ENCODE data around the gene FMN1.

The FMN1 gene

GRCh38 chr15:33125894-33126537 is 68.5 kb downstream of the FMN1 start:
- TF ChIP-seq, protein P1, sequence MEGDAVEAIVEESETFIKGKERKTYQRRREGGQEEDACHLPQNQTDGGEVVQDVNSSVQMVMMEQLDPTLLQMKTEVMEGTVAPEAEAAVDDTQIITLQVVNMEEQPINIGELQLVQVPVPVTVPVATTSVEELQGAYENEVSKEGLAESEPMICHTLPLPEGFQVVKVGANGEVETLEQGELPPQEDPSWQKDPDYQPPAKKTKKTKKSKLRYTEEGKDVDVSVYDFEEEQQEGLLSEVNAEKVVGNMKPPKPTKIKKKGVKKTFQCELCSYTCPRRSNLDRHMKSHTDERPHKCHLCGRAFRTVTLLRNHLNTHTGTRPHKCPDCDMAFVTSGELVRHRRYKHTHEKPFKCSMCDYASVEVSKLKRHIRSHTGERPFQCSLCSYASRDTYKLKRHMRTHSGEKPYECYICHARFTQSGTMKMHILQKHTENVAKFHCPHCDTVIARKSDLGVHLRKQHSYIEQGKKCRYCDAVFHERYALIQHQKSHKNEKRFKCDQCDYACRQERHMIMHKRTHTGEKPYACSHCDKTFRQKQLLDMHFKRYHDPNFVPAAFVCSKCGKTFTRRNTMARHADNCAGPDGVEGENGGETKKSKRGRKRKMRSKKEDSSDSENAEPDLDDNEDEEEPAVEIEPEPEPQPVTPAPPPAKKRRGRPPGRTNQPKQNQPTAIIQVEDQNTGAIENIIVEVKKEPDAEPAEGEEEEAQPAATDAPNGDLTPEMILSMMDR (IDR thresholded peaks at IDR 0.05), result no peak

DNA sequence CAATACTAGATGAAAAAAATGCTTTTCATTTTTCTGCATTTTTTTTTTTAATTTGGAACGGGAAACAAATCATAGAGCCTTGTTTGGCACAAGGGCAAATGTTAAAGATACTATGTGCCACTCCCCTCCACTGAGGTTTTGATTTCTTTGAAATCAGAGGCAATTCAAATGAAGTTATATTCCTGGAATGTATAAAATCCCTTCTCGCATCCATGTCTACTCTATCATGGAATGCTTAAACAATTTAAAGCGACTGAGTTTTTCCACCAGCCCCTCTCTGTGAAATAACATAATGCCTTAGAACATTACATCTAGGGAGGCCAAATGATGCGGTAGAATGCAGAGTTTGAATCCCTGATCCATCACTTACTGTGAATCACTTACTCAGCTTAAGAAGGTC is 69.7 kb downstream of the FMN1 start:
- TF ChIP-seq, protein P1 (IDR thresholded peaks at IDR 0.05), result no peak

DNA sequence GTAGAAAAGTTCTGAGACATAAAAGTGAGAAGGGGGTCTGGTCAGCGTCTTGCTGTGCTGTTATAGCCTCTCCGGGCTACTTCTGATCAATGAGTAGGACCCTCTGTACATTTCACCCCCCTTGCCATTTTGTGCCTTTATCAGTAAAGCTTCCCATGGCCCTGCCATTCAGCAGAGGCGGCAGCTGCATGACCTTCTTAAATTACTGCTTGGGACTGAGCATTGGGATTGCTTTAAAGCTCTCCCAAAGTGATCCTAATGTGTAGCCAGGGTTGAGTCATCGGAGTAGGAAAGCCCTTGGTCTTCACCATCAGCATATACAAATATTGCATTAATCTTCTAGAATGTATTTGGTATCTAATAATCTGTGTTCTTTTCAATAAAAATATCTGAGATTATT is 70.2 kb downstream of the FMN1 start:
- TF ChIP-seq, protein P1 (IDR thresholded peaks at IDR 0.05), result no peak

DNA sequence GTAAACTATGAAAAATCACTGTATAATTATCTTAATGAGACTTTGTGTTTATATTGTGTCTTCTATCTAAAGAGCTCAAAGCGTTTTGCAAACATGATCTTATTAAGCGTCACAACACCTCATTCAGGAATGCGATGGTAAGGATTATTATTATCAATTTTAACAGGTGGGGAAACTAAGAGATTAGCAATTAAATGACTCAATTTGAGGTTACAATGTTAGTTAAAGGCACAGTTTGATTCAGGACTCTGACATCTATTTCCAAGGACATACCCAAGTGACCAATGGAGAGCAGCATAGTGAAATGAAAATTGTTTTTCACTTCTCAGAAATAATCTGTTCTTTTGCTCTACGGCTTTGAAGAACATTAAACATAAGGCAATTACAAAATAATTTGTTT is 74.6 kb downstream of the FMN1 start:
- TF ChIP-seq, protein P1 (IDR thresholded peaks at IDR 0.05), result no peak

GRCh38 chr15:33119273-33119672 is 75.2 kb downstream of the FMN1 start:
- TF ChIP-seq, protein P1 (IDR thresholded peaks at IDR 0.05), result no peak

DNA sequence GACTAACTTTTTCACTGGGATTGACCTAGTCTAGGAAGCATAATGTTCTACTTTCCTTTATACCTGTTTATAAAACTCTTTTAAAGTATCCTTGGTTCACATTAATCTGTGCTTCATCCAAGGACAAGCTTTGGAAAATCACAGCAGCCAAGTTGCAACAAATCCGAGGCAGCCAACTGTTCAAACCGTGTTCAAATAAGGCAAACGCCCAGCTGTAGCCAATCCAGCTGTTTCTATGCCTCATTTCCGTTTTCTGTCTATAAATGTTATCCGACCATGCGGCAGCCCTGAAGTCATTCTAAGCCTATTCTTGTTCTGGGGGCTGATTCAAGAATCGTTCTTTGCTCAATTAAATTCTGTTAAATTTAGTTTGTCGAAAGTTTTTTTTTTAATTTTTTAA is 78.3 kb downstream of the FMN1 start:
- TF ChIP-seq, protein P1 (IDR thresholded peaks at IDR 0.05), result no peak

- TF ChIP-seq, protein P1 (IDR thresholded peaks at IDR 0.05), result no peak
Observed at GRCh38 chr15:33115191-33115861, 79.2 kb downstream of the FMN1 start.
